Stimulated activated CD4-positive, alpha-beta T cell treated with anti-CD3 and anti-CD28 coated beads, TNF-alpha, amount 100 ng/mL, for 1 hour (primary cell): ENCODE results near the gene TAOK1.

Source experiments
- DNase-seq, 3 donors: peaks; one replicate each; pipeline ENCODE4 v3.0.0-alpha.2; 2020; ENCODE audit warnings: low read depth in 3 of 3, low spot score in 1 of 3

The TAOK1 gene

DNA sequence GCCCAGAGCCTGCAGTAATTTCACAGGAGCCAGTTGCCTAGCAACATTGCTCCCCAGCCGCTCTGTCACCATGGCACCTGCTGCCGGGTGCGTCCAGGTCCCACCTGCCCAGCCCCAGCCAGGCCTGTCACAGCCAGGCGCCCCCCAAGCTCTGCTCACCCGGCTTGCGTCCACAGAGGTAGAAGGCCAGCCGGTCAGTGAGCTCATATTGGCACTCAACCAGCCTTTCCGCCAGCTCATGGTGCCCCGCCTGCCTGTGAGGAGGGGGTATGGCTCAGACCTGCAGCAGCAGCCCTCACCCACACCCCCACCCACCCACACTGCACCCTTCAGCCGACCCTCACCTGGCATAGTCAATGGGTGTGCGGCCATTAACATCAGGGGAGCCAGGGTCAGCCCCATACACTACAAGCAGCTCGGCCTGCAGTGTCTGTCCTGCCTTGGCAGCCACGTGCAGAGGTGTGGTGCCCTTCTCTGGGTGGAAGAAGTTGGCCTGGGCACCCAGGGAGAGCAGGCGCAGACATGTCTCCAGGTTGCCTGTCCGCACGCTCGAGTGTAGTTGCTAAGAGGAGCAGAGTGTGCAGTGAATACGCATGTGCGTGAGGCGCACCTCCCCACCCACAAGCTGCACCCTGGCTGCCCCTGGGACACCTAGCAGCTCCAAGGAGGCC, 191.6 kb downstream of the TAOK1 start:
- DNase-seq, result no peak

DNA sequence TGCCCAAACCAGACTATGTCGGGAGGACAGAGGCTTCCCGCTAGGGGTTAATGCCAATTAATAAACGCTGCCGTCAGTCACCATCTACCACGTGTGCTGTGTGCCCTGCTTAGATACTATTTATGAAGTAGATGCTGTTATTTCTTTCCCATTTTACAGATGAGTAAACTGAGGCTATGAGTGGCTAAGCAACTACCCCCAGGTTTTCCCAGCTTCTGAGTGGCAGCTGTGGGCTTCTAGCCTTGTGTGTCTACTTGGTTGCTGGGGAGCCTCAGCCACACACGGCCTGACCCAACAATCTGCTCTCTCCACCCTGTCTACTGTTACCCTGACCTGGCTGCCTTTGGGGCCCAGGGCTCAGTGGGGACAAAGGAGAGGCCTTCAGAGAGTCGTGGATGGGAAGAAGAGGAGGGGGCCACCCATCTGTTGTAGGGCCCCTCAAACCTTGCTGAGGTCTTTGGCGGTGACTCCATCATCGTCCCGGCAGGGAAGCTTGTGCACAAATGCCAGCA, 192.1 kb downstream of the TAOK1 start:
- DNase-seq, result no peak

DNA sequence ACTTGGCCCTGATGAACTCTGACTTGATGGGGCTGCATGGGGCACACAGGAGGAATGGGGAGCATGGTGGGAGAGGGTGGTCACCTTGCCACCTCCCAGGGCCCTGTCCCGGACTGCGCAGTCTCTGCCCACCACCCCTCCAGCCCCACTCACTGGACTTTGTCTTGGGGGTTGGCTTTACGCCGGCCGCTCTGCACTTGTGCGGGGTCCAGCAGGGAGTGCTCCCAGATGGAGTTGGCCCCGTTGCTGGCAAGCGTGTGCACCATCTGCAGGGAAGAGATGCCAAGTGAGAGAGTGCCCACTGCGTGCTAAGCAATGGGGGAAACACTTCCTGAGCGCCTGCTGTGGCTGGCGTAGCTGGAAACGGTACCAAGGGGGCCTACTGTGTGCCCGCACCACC, 192.6 kb downstream of the TAOK1 start:
- DNase-seq, result no peak

DNA sequence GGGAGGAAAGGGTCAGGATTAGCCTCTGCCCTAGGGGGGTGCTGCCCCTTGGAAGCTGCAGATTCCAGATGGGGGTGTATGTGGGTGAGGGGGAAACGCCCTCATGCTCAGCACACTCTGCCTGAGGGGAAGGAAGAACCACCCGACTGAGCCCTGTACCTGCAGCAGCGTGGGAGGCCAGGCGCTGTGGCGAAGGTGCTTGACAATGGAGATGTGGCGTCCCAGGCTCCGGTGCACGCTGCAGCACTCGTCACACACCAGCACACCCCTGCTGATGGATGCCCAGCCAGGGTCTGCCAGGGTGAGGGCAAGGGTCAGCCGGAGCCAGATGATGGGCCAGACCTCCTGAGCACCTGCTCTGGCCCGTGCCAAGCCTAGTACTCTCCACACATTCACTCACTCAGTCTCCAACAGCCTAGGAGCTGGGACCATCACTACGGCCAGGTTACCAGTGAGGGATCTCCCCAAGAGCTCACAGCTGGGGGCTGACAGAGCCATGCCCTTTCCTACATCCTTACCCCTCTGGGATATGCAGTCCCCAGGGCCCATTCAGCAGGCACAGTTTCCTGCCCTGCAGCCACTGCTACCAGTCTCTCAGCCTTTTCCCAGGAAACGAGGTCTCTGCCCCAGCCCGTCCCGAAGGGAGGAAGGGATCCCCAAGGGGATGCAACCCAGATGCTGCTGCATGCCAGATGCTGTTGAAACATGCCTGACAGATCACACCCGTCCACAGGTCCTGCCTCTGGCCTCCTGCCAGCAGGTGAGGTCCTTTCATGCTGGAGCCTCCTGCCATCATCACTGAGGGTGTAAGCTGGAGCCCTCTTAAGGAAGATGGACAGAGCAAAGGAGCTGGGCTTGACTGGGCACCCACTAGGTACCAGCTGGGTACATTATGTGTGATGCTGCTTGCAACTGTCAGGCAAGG, 193.4 kb downstream of the TAOK1 start:
- DNase-seq, result no peak

DNA sequence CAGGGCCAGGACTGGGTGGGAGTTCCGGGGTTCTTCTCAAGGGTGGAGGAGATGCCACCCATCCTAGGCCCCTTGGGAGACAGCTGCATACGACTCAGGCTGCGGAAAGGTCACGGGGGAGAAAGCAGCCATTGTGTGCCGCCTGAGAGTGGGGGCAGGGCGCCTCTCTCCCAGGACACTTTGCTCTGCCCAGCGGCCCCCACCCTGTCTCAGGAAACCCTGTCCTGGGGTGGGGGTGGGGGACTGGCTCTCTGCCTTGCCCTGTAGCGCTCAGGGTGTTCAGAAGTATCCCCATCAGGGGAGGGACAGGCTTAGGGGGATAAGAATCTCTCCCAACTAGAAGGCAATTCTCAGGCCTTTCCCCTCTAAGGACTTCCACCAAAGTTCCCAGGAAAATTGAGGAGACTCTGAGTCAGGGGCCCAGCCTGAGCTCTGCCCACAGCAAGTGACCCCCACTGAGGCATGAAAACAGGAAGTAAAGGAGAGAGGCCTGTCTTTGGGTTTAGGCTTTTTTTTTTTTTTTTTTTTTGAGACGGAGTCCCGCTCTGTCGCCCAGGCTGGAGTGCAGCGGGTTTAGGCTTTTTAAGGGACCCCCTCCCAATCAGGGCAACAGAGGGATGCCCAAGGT, 194.4 kb downstream of the TAOK1 start:
- DNase-seq, result no peak

DNA sequence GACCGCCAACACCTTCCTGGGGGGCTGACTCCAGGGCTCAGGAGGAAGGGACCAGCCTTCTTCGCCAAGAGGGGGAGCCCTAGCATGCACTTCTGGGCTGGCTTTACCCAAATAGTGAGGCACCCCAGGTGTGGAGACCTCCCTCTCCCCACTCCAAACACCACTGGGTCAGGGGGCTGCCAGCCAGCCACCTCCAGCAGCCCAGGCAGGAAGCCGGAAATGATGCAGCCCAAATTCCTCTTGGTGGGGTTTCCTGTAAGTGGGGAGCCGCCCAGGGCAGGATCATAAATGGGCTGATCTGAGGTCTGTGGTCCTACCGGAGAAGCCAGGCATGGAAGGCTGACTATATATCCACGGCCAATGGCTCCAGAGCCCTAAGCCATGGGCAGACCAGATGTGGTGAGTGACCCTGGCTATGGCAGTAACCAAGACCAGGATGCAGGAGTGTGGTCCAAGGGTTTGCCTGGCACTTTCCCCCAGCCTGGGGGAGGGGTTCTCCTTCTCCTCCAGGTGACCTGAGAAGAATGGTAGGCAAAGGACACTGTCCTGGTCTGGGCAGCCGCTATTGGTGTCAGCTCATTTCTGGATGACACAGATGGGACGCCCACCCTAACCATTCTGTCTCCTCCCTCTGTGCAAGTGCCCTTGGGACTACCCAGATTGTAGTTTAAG, 195.1 kb downstream of the TAOK1 start:
- no peak for DNase-seq

DNA sequence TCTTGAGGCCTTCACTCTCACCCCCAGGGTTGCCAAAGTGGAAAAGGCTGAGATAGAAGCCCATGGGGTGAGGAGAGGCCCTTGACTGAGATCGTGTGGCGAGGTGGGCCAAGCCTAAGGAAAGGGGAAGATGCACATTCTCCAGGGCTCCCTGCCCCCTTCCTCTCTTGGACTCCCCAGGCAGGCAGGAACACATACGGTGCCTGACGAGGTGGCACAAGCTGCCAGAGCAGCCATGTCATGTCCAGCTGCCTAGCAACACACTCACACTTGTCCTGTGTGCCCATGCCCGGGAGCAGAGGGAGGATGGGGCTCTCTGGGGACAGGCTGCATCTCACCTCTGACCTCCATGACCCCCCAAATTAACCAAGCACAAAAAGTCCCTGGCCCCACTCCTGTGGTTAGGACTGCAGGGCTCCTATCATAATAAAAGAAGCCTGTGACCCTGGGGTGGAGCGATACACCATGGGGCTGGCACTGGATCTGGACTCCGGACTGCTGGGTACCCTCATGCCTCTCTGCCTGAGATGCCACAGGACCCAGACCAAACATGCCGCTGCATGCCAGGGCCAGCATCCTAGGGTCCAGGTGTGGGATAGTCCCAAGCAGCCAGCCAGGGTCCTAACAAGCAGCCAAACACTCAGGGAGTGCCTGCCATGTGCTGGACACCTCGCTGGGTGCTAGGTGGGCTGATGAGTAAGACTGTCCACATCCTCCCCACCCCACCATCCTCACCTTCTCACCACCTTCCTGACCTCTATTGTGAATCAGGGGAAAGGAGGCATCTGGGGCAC, 196.7 kb downstream of the TAOK1 start:
- DNase-seq, result no peak

DNA sequence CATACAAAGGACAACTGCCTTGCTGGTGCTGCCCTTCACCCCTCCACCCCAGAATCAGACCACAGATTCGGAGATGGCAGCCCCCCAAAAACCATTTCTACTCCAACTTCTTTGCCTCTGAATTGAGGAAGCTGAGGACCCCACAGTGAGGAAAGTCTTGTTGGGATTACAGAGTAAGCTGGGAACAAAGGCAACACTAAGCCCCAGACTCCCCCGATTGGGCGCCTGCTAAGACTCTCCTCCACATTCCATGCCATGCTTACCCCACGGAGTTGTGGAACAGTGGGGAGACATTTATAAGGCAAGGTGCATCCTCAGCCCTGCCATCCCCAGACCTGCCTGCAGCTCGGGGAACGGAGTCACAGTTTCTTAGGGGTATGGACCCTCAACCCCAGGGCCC, 197.4 kb downstream of the TAOK1 start:
- no peak for DNase-seq

DNA sequence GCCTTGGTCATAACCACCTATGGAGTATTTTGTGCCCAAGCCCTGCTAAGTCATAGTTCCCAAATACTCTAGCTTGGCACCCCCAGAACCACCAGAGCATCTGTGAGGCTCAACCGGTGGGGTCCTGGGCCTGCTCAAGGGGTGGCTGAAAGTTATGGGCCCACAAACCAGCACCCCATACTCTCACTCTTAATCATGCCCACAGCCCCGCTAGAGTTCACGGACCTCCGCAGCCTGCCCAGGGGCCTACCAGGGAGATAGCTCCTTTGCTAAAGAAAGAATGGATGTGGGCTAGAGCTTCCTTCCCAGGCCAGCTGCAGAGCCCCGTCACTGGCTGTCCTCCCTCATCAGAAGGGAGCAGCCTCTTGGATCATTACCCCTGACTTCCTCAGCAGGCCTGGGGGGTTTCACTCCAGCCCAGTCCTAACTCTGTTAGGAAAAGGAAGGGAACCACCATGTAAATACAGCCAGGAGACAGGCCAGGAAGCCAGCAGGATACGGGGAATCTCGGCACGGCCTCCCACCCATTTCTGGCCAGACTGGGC, 197.9 kb downstream of the TAOK1 start:
- DNase-seq, result no peak

DNA sequence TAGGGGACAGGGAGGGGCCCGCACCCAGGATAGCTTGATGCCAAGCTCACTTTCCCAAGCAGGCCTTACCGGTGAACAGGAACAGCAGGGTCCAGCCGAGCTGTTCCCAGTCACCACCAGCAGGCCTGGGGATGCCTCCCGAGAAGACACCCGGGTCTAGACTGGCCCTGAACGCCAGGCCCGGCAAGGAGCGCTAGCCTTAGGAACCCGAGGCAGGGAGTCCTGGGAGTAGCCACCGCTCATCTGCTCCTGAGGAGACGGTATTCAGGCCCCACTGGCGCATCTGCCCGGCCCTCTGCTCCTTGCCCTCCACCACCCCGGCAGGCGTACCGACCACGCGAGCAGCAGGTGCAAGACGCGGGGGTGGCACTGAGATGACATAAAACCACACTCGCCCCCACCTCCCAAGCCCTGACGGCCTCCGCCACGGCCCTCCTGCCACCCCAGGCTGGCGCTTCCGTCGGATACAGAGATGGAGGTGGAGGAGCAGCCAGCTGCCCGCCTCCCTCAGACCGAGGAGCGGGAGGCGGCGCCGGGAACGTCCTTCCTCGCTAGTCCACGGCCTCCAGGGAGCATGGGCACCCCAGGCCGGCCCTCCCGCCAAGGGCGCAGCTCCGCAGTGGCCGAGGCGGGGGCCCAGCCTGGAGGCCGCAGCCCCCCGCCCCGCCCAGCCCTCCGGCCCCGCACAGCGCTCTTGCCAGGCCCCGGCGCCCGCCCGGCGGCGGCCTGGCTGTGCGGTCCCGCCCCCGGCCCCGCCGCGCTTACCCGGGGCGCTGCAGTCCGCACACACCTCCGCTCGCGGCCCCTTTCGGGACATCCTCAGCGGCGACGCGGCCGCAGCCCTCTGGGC, 198.6 kb downstream of the TAOK1 start:
- peak in 1 of 3 donors; percentile 43 for DNase-seq

DNA sequence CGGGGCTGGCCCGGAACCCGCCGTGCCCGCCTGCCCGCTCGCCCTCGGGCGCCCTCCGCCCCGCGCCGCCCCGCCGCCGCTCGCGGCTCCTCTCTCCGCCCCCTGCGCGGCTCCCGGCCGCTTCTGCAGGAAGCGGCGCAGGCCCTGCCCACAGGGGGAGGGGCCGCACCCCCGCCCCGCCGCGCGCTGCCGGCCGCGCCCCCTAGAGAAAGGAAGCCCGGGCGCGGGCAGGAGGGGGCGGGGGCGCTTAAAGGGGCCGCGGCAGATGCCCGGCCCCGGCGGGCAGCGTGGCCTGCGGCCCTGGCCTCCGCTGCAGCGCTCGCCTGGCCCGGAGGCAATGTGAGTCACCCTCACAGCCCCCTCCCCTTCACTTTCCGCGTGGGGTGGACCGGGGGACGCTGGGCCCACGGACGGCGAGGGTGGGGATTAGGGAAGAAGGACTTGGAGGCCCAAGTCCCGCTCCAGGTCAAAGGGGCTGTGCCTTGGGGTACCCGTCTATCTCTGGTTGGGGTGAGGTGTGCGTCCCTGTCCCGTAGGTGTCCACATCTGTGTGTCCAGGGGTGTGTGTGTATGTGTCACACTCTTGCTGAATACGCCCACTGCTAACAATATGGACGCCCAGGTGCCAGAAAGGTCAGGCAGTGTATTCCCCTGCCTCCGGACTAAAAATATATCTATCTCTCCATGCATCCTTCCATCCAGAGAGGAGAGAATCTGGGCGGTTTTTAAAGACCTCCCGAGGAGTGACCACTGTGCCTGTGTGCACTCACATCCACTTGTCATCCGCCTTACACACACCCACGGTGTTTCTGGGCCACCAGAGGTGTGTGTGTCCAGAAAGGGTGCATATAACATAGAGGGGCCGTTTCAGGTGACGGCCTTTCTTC, 199.6 kb downstream of the TAOK1 start, which contains the start of gene GIT1:
GIT1 (minus strand) TSS at position 125 of the 887 bp plus-strand sequence. CDS start 270 bp downstream, outside the sequence.
- peak in 2 of 3 donors; percentile 70 to 79 for DNase-seq

DNA sequence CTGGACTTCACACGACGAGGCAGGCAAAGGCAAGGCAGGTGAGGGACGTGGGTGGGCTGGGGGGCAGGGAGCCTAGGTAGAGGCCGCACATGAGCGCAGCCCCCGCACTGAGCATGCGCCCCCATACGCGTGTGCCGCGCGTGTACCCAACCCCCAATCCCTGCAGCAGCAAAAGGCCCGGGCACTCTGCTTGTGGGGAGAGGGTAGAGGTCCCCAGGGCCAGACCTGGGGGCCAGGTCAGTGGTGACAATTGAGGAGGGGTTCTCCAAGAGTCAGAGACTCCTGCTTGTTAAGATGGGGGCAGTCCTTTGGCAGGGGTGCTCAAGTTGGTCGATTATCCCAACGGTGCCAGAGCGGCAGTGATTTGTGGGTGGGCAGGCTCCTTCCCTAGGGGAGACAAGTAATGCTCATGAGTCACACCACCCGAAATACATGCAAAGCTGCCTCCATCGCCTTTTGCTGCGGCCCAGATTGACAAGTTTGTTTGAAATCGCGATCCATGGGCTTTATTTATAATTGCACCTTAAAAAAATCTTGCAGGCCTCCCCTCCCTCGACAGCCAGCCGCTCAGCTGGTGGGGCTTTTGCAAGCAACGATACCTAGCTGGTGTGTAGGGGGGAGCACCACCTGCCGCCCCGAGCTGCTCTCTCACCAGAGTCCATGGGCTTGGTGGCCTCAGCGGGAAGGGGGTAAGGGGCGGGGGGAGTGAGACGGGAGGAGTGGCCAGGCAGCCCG, 200.4 kb downstream of the TAOK1 start:
- DNase-seq, result no peak

DNA sequence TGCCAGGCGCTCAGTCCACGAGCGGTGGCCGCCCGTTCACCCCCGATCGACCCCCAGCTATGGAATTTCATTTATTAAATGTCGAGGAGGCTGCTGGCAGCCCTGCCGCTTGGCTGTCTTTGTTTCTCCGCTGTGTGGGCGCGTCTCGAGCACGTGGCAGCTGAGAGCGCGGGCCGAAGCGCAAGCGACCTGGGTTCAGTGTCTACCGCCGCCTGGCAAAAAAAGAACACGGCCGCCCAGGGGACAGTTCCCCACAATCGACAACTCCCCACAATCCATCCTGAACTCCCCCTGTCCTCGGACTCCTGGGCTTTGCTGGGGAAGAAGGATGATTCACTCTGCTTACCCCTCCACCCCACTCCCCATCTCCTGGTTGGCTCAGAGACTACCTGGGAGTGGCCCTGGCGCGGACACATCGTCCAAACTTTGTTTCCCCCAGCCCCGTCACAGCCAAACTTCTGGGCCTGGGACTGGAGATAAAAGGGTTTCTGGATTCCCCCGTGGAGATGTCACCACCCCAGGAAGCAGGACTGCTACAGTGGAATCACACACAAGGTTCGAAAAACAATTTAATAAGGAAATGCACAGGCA, 201.1 kb downstream of the TAOK1 start:
- no peak for DNase-seq

DNA sequence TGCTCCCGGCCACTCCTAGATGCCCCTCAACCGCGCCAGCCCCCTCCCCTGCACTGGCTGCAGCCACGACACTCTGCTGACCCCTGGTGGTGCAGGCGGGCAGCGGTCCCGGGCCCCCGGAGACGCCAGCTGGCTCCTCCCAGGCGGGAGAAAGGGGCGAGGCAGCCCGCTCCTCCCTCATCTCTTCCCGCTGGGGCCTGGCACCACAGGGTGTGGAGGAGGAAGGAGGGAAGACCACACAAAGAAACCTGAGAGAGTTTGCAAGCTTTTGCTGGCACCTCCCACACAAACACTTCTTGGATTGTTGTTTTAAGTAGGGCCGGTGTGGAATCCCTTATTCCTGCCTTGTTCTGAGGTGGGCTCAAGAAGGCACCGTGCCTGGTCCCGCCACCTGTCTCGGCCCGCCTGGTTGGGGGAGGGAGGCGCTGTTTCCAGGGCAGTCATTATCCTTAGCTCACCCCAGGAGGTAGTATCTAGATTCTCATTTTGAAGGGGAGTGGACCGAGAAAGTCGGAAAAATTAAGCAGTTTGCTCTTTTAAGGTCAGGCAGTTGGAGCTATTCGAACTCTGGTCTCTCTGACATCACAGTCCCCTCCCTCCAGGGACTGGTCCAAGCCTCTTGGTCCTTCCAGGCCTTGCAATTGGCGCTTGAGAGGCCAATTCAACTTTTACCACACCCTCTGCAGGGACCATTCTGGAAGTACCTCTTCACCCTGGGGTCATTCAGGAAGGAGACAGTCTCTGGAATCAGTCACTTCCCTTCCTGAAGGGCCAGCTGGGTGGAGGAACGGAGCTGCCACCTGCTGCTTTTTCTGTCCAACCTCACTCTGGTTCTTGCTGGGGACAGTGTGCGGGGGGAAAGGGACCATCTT, 201.8 kb downstream of the TAOK1 start:
- DNase-seq, result peak; percentile 35 to 75 (median 40)

DNA sequence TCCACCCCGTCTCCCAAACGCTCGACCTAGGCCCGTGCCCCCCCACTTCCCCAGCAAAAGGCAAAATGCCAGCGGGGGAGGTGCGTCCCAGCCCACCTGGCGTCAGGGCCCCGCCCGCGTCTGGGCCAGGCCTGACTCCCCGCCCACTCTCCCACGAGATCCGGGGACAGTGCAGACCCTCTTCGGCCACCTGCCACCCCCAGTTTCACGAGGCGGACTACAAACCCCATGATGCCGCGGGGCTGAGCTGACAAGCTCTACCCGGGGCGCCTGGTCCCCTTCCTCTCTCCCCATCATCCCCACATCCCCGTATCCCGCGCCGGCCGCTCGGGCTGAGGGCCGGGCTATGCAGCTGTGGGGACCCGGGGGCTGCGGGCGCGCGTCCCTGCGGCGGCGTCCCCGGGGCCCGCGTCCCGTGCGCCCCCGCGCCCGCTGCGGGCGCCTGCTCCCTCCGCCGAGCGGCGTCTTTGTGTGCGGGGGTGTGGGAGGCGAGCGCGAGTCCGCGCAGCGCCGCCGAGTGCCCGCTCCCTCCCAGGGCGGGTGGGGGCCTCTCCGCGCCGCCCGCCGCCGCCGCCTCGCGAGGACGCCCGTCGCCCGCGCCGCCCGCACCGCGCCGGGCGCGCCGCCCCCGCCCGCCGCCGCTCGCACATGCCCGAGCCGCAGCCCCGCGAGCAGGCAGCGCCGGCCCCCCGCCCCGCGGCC, 202.8 kb downstream of the TAOK1 start, which contains the start of gene ANKRD13B:
ANKRD13B (plus strand) TSS at position 283 of the 702 bp plus-strand sequence. CDS start 490 bp downstream, outside the sequence.
- no peak for DNase-seq
